ENCODE results near the gene UVSSA.

The UVSSA gene

DNA sequence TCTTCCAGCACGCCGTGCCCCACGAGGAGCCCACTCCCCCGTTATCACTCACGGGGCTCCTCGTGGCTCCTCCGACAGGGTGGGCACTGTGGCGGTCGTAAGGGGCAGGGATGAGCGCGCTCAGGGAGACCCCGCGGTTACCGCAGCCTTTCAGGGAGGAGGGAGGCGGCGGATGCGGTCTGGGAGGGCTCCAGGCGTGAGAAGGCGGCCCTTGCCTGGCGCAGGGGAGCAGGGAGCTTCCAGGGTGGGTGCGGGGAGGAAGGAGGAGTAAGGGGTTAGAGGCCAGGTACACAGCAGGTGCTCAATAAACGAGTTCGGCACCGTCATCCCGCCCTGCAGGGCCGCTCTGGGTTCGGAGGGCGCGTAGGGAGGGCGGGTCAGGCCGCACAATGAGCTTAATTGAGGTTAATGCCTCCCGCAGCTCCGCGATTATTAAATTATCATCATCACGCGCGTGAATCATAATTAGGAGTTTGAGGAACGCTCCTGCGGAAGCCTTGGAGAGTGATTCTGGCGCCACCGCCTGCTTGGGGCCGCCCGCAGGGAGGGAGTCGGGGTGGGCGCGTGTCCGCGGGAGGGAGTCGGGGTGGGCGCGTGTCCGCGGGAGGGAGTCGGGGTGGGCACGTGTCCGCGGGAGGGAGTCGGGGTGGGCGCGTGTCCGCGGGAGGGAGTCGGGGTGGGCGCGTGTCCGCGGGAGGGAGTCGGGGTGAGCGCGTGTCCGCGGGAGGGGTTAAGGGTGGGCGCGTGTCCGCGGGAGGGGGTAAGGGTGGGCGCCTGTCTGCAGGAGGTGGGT is 66.9 kb downstream of the UVSSA start:
- TF ChIP-seq, protein P1, sequence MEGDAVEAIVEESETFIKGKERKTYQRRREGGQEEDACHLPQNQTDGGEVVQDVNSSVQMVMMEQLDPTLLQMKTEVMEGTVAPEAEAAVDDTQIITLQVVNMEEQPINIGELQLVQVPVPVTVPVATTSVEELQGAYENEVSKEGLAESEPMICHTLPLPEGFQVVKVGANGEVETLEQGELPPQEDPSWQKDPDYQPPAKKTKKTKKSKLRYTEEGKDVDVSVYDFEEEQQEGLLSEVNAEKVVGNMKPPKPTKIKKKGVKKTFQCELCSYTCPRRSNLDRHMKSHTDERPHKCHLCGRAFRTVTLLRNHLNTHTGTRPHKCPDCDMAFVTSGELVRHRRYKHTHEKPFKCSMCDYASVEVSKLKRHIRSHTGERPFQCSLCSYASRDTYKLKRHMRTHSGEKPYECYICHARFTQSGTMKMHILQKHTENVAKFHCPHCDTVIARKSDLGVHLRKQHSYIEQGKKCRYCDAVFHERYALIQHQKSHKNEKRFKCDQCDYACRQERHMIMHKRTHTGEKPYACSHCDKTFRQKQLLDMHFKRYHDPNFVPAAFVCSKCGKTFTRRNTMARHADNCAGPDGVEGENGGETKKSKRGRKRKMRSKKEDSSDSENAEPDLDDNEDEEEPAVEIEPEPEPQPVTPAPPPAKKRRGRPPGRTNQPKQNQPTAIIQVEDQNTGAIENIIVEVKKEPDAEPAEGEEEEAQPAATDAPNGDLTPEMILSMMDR (IDR thresholded peaks at IDR 0.05) = no peak
- no peak for TF ChIP-seq ZFX (IDR thresholded peaks at IDR 0.05; ENCODE audit: borderline replicate concordance)
- no peak overlapping the region for H3K27ac ChIP-seq

DNA sequence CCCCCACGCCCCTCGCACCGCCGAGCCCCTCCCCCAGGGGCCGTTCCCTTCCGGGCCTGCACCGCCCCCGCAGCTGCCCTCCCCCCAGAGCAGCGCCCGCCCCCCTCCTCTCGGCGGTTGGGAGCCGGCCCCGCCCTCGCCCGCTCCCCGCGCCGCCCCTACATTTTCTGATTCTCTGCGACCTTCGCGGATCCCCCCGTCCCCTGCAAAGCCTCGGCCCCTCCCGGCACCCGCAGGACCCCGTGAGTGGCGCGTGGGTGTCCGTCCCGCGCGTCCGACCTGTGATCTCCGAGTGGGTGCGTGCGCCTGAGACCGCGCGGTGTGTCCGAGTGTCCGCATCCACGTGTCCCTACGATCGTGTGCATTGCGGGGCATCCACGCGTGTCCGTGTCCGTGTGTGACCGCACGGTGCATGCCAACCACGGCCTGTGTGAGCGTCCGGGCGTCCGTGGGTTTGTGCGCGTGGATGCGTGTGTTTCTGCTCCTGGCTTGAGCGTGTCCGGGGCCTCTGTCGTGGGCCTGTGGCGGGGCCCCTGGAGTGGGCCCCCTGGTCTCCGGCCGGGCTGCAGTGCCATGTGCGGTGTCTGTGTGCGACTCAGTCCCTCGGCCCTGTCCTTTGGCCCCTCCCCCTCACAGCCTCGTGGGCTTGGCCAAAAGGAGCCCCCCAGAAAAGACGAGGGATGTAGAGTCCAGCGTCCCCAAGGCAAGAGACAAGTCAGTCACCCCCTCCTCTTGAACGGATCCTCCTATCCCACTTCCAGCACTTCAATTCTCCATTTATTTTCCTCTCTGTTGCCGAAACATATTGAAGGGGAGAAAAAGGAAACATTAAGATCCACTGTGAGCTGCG is 68.0 kb downstream of the UVSSA start:
- no peak for TF ChIP-seq ZFX (IDR thresholded peaks at IDR 0.05; ENCODE audit: borderline replicate concordance)
- TF ChIP-seq, protein P1 (IDR thresholded peaks at IDR 0.05) = no peak
- no peak overlapping the region for H3K27ac ChIP-seq

DNA sequence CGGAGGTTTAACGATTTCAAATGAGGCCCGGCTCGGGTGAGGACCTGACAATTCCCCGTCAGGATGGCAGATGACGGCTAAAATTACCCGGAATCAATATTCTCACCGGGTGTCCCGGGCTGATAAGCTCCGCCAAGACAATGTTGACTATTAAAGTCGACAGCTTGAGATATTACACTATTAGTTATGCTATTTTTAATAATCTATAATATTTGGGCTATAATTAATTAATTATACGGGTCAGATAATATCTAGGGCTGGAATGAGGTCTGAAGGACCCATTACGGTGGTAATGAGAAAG is 68.6 kb downstream of the UVSSA start:
- H3K27ac ChIP-seq = no peak overlapping the region
- TF ChIP-seq ZFX (IDR thresholded peaks at IDR 0.05; ENCODE audit: borderline replicate concordance) = no peak
- TF ChIP-seq, protein P1 (IDR thresholded peaks at IDR 0.05) = no peak

DNA sequence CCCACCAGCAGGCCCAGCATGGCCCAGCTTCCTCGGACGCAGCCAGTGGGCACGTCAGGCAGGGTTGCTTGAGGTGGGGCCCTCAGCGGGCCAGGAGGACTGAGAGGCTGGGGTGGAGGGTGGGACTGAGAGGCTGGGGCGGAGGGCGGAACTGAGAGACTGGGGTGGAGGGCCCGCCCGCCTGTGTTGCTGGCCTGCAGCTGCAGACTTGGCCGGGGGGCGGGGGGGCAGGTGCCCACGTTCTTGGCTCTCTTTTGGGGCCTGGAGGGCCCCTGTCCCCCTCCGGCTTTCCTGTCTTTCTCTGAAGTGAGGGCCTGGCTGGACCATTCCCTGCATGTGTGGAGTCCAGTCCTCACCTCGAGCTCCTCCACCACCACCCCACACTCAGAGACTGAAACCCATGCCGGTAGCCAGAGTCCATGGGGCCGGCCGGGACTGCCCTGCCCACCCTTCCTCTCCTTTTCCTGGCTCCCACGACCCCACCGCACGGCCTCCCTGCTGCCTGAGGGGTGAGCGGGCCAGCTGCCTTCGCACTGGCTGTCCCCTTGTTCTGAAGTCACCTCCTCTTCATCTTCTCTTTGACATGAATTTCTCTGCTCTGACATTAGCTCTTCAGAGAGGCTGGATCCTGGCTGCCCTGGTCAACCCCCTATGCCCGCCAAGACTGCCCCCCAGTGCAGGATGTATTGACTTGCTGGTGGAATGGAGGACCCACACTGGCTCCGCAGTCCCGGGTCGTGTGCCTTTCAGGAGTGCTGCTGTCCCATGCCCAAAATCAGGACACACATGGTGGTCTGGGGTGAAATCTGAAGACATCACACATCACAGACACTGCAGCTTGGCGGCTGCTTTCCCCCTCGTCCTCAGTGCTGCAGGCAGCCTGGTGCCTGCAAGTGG is 69.3 kb downstream of the UVSSA start:
- TF ChIP-seq ZFX (IDR thresholded peaks at IDR 0.05; ENCODE audit: borderline replicate concordance) = no peak
- TF ChIP-seq, protein P1 (IDR thresholded peaks at IDR 0.05) = no peak
- no peak overlapping the region for H3K27ac ChIP-seq

DNA sequence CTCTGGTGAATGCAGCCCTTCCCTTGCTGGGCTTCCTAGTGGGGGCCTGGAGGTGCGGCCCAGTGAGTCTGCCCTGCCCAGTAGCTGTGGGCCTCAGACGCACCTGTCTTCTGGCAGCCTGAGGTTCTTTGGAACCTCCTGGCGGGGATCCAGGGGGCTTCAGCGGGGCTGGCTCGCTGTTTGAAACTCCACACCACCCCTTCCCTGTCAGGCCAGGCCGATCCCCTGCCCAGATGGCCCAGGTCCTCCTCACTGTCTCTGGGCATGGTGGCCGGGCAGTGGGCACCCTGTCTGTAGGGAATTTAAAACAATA is 69.9 kb downstream of the UVSSA start:
- TF ChIP-seq, protein P1 (IDR thresholded peaks at IDR 0.05) = no peak
- TF ChIP-seq ZFX (IDR thresholded peaks at IDR 0.05; ENCODE audit: borderline replicate concordance) = no peak
- H3K27ac ChIP-seq = no peak overlapping the region

DNA sequence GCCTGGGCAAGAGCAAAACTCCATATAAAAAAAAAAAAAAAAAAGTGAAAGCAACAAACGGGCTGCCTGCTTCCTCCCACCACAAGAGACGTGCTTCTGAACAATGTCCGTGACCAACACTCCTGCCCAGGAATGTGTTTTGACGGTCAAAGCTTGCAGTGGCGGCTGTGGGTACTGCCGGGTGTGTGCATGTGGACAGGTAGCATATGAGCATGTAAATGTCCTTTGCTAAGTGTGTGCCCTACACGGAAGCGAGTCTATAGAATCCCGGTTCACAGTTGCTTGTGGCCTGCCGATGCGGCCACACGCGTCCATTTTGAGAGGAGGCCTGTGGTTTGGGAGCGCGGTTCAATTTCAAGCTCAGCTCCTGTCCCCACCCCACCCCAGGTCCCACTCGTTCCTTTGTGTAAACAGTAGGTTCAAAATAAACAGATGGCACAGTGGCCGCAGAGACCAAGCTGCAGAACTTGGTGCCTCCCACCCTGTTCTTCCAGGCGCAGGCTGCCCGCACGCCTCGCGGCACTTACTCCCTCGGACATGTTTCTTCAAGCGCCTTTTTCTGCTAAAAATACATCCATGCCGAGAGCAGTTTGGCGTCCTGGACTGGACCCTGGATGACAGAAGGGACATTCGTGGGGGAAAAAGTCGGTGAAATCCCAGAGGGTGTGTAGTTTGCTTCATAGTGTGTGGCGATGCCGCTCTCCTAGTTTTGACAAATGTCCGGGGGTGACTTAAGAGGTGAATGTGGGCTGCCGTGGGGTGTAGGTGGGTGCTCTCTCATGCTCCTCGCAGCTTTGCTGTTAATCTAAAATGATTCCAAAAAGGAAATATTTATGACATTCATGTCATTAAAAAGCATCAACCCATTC is 70.7 kb downstream of the UVSSA start:
- no peak overlapping the region for H3K27ac ChIP-seq
- no peak for TF ChIP-seq ZFX (IDR thresholded peaks at IDR 0.05; ENCODE audit: borderline replicate concordance)
- TF ChIP-seq, protein P1 (IDR thresholded peaks at IDR 0.05) = 0 out of 2 replicates have a peak, but pooled peaks have one; percentile 6
